GM18499 (cell line): ENCODE measurements around the gene COL6A2.
"Not testable (repeated sequence)": the region's sequence is repeated elsewhere in the genome, so short reads cannot be mapped to it uniquely, and the experiment has no call there.

Experiments used
- ATAC-seq: cut with Tn5 transposase; IDR thresholded peaks from one replicate; pipeline ENCODE4 v1.9.1; 2021; ENCODE audit warnings: moderate number of reproducible peaks; ENCODE audit not compliant: insufficient read depth, unreplicated experiment

Gene COL6A2

GRCh38 chr21:46092811-46093667 is 4.9 kb upstream of the COL6A2 start:
- no peak for ATAC-seq

- ATAC-seq: no peak
Observed at GRCh38 chr21:46093668-46094400, 4.1 kb upstream of the COL6A2 start.

- no peak for ATAC-seq
Observed at GRCh38 chr21:46094401-46095082, 3.4 kb upstream of the COL6A2 start.

GRCh38 chr21:46095083-46095719 is 2.7 kb upstream of the COL6A2 start:
- ATAC-seq: no peak

GRCh38 chr21:46095814-46096595 is 1.9 kb upstream of the COL6A2 start:
- no peak for ATAC-seq

- no peak for ATAC-seq
Observed at GRCh38 chr21:46096596-46097335, 1.1 kb upstream of the COL6A2 start.

GRCh38 chr21:46098303-46099141 is 610 bp downstream of the COL6A2 start:
- no peak for ATAC-seq

GRCh38 chr21:46099476-46099875 is 1.6 kb downstream of the COL6A2 start:
- no peak for ATAC-seq

GRCh38 chr21:46100020-46100419 is 2.1 kb downstream of the COL6A2 start:
- no peak for ATAC-seq

GRCh38 chr21:46100426-46100825 is 2.5 kb downstream of the COL6A2 start:
- ATAC-seq: no peak

- no peak for ATAC-seq
Observed at GRCh38 chr21:46100906-46101305, 3.0 kb downstream of the COL6A2 start.

- ATAC-seq: no peak
Observed at GRCh38 chr21:46104104-46104503, 6.2 kb downstream of the COL6A2 start.

GRCh38 chr21:46107376-46107775 is 9.5 kb downstream of the COL6A2 start:
- not testable (repeated sequence) for ATAC-seq

GRCh38 chr21:46108827-46109312 is 11.0 kb downstream of the COL6A2 start:
- no peak for ATAC-seq

- no peak for ATAC-seq
Observed at GRCh38 chr21:46109313-46110221, 11.7 kb downstream of the COL6A2 start.

GRCh38 chr21:46110499-46111192 is 12.7 kb downstream of the COL6A2 start:
- ATAC-seq: no peak

GRCh38 chr21:46111193-46111571 is 13.3 kb downstream of the COL6A2 start:
- ATAC-seq: no peak
